GM21786 (cell line): Measurements from ENCODE around the gene SHB.
"Not testable (repeated sequence)": the region's sequence is repeated elsewhere in the genome, so short reads cannot be mapped to it uniquely, and the experiment has no call there.

Source experiments
- ATAC-seq: cut with Tn5 transposase; IDR thresholded peaks from one replicate; pipeline ENCODE4 v1.9.1; 2021; ENCODE audit not compliant: unreplicated experiment

SHB gene

GRCh38 chr9:37909326-37909725, 159.7 kb downstream of the SHB start:
- ATAC-seq = no peak

GRCh38 chr9:37908698-37909186, 160.3 kb downstream of the SHB start:
- ATAC-seq = no peak

GRCh38 chr9:37908283-37908682, 160.7 kb downstream of the SHB start:
- ATAC-seq = no peak

- no peak for ATAC-seq
Observed at GRCh38 chr9:37906312-37907239, 162.5 kb downstream of the SHB start.

- no peak for ATAC-seq
Observed at GRCh38 chr9:37905776-37906175, 163.3 kb downstream of the SHB start.

- no peak for ATAC-seq
Observed at GRCh38 chr9:37905131-37905505, 163.9 kb downstream of the SHB start.

- ATAC-seq = no peak
Observed at GRCh38 chr9:37904445-37905130, 164.4 kb downstream of the SHB start.

GRCh38 chr9:37903647-37904444, 165.2 kb downstream of the SHB start, which contains the start of gene SLC25A51:
Gene SLC25A51 (minus strand): TSS chr9:37904127. CDS start chr9:37888550, 15,577 bp downstream.
- peak; percentile 80 for ATAC-seq

GRCh38 chr9:37902796-37903646, 166.0 kb downstream of the SHB start:
- ATAC-seq = peak; percentile 8

GRCh38 chr9:37902131-37902530, 166.9 kb downstream of the SHB start:
- no peak for ATAC-seq

GRCh38 chr9:37899041-37899440, 170.0 kb downstream of the SHB start:
- no peak for ATAC-seq

GRCh38 chr9:37897665-37898064, 171.4 kb downstream of the SHB start:
- ATAC-seq = no peak

GRCh38 chr9:37892063-37892462, 177.0 kb downstream of the SHB start:
- ATAC-seq = no peak

GRCh38 chr9:37891042-37891441, 178.0 kb downstream of the SHB start:
- ATAC-seq = not testable (repeated sequence)

- no peak for ATAC-seq
Observed at GRCh38 chr9:37889536-37889935, 179.5 kb downstream of the SHB start.

GRCh38 chr9:37887977-37888583, 180.9 kb downstream of the SHB start:
- ATAC-seq = not testable (repeated sequence)

GRCh38 chr9:37880916-37881479, 188.0 kb downstream of the SHB start:
- no peak for ATAC-seq

- no peak for ATAC-seq
Observed at GRCh38 chr9:37876376-37876775, 192.7 kb downstream of the SHB start.

GRCh38 chr9:37873955-37874354, 195.1 kb downstream of the SHB start:
- ATAC-seq = no peak
